ENCODE data around the gene LHFPL6. TPM values are rescaled to one million over a fixed set of nuclear protein-coding genes. Genes with fewer than 3 reads are reported as not detected.

The LHFPL6 gene
- total RNA-seq, 1 experiment from 2014 or later, result 37.2 TPM

GRCh38 chr13:39468306-39468705 lies 134.7 kb downstream of the LHFPL6 start:
- DNase-seq (ENCODE audit: low read depth), result no peak

GRCh38 chr13:39463611-39464010 lies 139.4 kb downstream of the LHFPL6 start:
- no peak for DNase-seq (ENCODE audit: low read depth)

GRCh38 chr13:39462906-39463305 lies 140.1 kb downstream of the LHFPL6 start:
- no peak for DNase-seq (ENCODE audit: low read depth)

GRCh38 chr13:39462428-39462827 lies 140.6 kb downstream of the LHFPL6 start:
- peak; percentile 5 for DNase-seq (ENCODE audit: low read depth)

- no peak for DNase-seq (ENCODE audit: low read depth)
Measured at GRCh38 chr13:39461685-39462266, 141.2 kb downstream of the LHFPL6 start.

- no peak for DNase-seq (ENCODE audit: low read depth)
Measured at GRCh38 chr13:39457274-39457673, 145.7 kb downstream of the LHFPL6 start.

GRCh38 chr13:39455521-39456175 lies 147.3 kb downstream of the LHFPL6 start:
- DNase-seq (ENCODE audit: low read depth), result no peak

- DNase-seq (ENCODE audit: low read depth), result no peak
Measured at GRCh38 chr13:39452834-39453233, 150.2 kb downstream of the LHFPL6 start.

- peak; percentile 19 for DNase-seq (ENCODE audit: low read depth)
Measured at GRCh38 chr13:39452417-39452816, 150.6 kb downstream of the LHFPL6 start.

- peak; percentile 71 for DNase-seq (ENCODE audit: low read depth)
Measured at GRCh38 chr13:39451860-39452301, 151.1 kb downstream of the LHFPL6 start.

GRCh38 chr13:39451301-39451700 lies 151.7 kb downstream of the LHFPL6 start:
- peak; percentile 31 for DNase-seq (ENCODE audit: low read depth)

GRCh38 chr13:39450176-39450575 lies 152.8 kb downstream of the LHFPL6 start:
- no peak for DNase-seq (ENCODE audit: low read depth)

GRCh38 chr13:39448834-39449233 lies 154.2 kb downstream of the LHFPL6 start:
- no peak for DNase-seq (ENCODE audit: low read depth)

- no peak for DNase-seq (ENCODE audit: low read depth)
Measured at GRCh38 chr13:39446865-39447264, 156.1 kb downstream of the LHFPL6 start.

GRCh38 chr13:39444866-39445265 lies 158.1 kb downstream of the LHFPL6 start:
- DNase-seq (ENCODE audit: low read depth), result no peak

GRCh38 chr13:39433651-39434050 lies 169.3 kb downstream of the LHFPL6 start:
- no peak for DNase-seq (ENCODE audit: low read depth)

GRCh38 chr13:39432196-39432595 lies 170.8 kb downstream of the LHFPL6 start:
- DNase-seq (ENCODE audit: low read depth), result no peak

- DNase-seq (ENCODE audit: low read depth), result peak; percentile 12
Measured at GRCh38 chr13:39422845-39423565, 180.0 kb downstream of the LHFPL6 start.

GRCh38 chr13:39419876-39420275 lies 183.1 kb downstream of the LHFPL6 start:
- no peak for DNase-seq (ENCODE audit: low read depth)

GRCh38 chr13:39419068-39419467 lies 183.9 kb downstream of the LHFPL6 start:
- no peak for DNase-seq (ENCODE audit: low read depth)

- DNase-seq (ENCODE audit: low read depth), result no peak
Measured at GRCh38 chr13:39418424-39418823, 184.6 kb downstream of the LHFPL6 start.

GRCh38 chr13:39417643-39418042 lies 185.3 kb downstream of the LHFPL6 start:
- DNase-seq (ENCODE audit: low read depth), result peak; percentile 69

GRCh38 chr13:39417131-39417530 lies 185.9 kb downstream of the LHFPL6 start:
- peak; percentile 37 for DNase-seq (ENCODE audit: low read depth)
